HT-29 (cell line): Measurements from ENCODE around the gene STK10. TPM values are rescaled to one million over a fixed set of nuclear protein-coding genes. Genes with fewer than 3 reads are reported as not detected.

Experiments used
- DNase-seq: peaks from one replicate; pipeline ENCODE4 v3.0.0-alpha.2; 2015; ENCODE audit warnings: low spot score
- total RNA-seq: library from RNA; depleted of rRNA; stranded (reverse); fragments of >200 nt; shearing (Covaris generic); gene quantifications from 2 replicates; pipeline ENCODE4 v1.2.3, GENCODE V29; 2014

The STK10 gene
- total RNA-seq, 1 experiment from 2014 or later = 19.0 TPM

DNA sequence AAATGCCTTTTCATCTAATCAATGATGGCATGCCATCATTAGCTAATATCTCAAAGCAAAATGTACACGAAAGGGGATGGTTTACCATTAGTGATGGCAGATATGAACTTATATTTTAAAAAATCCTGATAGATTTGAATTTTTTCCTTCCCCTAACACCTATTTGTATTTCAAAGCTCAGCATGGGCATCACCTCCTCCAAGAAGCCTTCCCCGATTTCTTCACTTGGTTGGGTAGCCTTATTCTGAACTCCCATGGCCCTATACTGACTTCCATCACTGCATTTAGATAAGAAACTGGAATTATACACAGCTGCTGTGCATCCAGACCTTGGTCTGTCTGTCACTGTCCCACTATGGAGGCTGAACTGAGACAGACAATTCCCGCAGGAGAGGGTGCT, 132.0 kb downstream of the STK10 start:
- DNase-seq = no peak

DNA sequence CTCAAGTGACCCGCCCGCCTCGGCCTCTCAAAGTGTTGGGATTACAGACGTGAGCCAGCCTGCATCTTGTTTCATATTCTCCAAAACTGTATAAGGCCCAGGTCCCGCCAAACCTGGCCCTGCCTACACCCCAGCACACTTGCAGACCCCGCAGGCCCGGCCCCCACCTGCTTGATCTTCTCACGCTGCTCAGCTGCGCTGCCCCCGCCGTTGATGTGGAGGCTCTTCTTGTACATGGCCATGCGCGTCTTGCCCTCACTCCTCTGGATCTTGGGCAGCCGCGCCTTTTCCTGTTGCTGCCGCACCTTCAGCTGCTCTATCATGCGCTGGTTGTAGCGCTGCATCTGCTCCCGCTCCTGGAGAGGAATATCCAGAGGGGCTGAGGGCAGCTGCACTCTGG, 132.6 kb downstream of the STK10 start:
- no peak for DNase-seq

DNA sequence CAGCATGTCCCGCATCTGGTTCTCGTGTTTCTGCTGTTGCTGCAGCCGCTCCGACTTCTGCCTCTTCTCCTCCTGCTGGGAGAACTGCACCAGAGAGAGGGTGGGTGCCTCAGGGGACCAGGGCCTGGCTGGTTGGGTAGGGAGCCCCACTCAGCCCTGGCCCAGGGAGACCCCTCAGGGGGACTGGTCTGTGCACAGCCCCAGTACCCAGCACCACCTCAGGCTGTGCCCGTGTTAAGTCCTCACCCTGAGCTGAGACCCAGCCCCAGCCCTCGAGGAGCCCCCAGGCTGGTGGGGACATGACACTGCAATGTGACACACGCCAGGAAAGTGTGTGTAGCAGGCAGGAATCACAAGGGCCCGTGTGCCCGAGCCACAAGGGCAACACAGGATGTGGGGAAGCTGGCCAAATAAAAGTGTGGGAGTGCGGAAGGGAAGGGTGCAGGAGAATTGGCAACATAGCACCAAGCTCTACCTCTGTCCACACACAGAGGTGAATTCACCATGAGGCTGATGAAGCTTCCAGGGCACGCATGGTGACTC, 133.3 kb downstream of the STK10 start:
- no peak for DNase-seq

DNA sequence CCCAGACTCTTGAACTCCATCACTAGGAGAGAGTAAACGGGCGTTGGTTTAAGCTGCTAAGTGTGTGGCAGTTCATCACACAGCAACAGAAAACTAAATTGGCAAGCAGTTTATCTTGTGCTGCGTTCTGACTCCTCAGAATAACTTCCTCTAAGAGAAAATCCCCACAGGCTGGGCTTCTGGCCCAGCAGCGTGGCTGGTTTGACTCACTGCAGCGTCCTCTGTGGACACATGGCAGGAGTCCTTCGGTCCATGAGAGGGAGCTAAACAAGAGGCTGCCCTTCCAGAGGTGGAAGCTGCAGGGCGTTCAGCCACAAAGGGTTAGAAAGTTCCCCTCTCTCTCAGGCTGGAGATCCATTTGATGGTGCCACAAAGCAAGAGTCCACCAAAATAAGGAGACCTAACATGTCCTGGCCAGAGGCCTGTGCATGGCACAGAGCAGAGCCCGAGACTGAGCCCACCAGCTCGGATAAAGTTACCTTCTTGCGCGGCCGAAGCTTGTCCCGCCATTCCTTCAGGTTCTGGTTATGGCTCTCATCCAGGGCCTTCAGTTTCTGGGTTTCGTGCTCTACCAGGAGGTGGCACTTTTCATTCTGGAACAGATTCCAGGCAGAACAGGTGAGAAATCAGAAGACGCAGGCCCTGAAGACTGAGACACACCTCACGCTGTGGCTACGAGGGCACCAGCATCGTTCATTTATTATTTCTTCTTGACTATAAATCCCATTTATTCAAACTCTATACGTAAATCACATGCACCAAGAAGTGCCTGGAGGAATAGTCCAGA, 135.4 kb downstream of the STK10 start:
- no peak for DNase-seq

DNA sequence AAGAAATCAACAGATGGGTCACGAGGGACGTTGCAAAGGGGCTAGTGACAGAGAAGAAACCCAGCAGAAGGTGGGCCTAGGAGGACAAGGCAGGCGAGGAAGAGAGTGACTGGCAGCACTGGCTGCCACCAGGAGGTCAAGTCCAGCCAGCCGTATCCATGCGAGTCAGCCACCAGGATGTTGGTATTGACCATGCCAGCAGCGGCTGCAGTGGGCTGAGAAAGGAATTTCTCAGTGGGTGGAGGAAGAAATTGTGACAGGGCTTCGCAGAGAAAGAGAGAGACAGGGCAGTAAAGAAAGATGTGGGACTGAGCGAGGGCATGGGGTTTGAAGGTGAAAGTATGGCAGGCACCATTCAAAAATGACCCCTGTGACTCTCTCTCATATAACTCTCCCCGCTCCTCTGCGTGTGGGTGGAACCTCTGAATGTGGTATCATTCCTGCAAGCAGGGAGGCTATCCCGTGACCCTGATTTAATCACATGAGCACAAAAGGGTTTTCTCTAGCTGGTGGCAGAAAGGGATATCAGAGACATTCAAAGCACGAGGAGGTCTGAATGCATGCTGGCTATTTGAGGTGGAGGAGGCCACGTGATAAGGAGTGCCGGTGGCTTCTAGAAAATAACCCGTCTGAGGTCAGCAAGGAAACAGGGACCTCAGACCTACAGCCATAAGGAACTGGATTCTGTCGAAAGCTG, 136.2 kb downstream of the STK10 start:
- no peak for DNase-seq

DNA sequence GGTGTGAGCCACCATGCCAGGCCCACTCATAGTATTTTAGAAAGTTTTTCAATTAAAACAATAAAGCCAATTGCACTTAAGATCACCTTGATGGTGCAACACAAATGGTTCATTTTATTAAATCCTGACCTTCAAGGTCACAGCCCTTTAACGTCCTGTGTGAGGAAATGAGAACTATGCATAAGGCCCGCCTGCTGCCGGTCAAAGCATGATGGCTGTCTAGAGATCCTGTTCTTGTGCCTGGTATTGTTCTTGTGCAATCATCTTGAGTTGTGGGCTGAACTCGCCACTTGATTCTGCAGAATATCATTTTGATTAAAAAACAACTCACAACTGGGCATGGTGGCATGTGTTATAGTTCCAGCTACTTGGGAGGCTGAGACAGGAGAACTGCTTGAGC, 137.9 kb downstream of the STK10 start:
- DNase-seq = no peak

DNA sequence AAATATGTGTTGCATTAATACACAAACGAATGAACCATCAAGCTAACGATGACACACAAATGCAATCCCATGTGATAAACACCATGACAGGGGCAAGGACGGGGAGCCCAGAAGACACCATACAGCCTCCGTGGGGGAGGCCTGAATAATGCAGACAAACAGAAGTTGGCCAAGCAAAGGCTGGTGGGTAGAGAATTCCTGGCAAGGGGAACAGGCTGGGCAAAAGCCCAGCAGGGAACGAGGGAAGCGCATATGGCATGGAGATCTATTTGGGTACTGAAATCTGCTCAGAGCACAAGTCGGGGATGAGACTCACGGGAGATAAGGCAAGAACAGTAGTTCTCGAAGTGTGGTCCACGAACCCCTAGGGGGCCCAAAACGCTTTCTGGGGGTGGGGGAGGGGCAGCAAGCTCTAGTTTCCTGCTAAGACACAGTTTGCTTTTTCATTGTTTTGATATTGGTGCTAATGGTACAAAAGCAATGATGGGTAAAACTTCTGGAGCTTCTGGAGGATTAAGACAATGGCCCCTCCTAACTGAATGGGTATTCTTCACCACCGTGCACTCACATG, 138.7 kb downstream of the STK10 start:
- no peak for DNase-seq

DNA sequence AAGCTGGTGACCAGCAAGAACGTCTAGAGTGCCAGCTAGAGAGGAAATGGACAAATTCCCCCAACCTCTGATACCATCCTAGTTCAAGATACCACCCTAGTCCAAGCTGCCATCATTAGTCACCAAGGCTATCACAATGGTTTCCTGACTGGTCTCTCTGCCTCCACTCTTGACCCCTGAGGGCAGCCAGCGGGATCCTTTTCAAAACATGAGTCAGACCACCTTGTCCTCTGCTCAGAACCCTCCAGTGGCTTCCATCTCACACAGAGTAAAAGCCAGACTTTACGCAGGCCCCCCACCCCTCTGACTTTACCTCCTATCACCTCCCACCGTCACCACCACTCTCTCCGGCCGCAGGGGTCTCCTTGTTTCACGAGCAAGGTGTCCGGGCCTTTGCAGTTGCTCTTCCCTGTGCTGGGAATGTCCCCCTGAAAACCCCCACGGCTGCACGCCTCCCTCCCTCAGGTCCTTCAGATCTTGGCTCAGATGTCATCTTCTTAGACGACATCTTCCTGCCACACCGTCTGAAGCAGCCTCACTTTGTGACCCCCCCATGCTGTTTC, 139.4 kb downstream of the STK10 start:
- no peak for DNase-seq

DNA sequence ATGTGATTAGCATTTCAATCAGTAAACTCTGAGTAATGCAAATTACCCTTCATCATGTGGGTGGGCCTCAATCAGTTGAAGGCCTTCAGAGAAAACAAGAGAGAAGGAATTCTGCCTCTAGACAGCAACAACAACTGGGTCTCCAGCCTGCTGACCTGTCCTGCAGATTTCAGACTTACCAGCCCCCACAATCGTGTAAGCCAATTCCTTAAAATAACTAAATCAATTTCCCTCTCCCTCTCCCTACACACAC, 139.9 kb downstream of the STK10 start:
- DNase-seq = no peak

DNA sequence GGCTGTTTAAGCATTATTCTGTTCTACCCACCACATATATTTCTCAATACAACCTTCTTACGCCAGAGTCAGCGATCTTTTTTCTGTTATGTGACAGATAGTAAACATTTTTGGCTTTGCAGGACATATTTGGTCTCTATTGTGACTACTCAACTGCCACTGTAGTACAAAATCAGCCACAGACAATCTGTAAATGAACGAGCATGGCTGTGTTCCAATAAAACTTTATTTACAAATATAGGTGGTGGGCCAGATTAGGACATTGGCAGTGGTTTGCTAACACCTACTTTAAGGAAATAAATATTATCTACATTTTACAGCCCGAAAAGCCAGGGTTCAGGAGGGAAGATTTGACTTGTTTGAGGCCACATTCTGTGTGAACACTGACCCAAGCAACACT, 141.4 kb downstream of the STK10 start:
- no peak for DNase-seq

DNA sequence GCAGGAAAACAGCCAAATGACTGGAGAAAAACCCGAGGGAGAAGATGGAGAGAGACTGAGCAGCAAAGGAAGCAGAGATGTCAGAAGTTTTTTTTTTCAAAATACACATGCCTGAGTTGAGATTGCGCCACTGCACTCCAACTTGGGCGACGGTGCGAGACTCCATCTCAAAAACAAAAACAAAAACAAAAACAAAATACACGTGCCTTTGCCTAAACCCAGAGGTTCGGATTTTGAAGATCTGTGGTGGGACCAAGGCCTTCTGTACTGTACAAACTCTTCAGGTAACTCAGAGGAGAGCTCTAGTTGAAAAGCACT, 142.8 kb downstream of the STK10 start:
- no peak for DNase-seq

DNA sequence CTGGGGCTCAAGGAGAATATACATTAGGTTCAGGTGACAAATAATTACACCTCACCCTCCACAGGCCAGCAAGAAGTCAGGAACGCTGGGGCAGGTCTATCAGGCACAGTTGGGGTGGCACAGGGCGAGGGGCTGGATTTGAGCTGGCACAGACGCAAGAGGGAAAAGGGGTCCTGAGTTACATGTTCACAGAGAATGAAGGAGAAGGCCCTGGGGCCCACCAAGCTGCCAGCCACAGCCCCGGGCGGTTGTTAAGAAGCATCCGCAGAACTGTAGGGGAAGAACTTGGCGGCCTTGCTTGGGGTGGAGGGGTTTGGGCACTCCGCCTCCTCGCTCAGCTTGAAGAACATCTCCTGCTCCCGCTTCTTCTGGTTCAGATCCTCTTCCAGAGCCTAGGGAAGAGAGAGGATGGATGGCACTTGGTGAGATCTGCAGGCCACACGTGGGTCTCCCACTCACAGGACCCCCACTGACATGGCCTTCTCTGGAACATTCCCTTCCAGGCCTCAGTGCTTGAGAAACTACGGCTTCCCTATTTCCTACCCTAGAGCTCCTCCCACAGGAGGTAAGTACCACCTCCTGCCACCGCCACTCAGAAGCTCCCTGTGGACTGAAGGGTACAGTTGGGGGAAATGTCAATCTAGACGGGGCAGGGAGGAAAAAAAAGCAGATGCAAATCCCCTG, 143.3 kb downstream of the STK10 start:
- no peak for DNase-seq

DNA sequence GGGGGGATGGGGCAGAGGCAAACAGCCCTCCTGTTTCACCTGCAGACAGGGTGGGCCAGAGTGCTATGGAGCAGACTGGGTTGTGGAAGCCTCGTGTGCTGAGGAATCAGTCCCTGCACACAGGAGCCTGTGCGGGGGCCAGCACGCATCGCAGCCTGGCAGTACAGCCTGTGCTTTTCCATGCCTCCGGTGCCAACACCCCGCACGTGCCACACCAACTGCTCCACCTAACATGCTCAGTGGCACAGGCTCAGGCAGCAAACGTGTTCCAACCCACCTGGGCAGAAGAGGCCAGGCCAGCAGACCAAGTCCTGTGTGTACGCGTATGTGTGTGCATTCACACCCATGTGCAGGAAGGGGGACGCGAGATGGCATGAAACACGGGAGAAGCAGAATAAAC, 144.2 kb downstream of the STK10 start:
- no peak for DNase-seq

DNA sequence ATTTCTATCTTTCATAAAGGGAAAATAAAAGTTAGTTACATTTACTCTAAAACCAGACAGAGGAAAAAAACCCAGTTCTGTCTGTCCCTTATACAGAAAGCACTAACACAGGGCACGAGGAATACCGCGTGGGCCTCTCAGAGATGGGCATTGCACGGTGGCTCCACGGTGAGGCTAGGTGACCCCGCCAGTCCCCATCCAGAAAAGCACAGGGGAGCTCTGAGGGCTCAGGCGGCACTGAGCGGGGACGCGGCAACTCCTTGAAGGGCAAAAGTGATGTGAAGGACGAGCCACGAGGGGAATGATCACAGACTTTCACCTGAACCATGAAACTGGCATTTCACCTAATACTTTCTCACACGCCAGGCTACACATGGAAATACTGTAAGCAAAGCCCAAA, 145.8 kb downstream of the STK10 start:
- DNase-seq = no peak

DNA sequence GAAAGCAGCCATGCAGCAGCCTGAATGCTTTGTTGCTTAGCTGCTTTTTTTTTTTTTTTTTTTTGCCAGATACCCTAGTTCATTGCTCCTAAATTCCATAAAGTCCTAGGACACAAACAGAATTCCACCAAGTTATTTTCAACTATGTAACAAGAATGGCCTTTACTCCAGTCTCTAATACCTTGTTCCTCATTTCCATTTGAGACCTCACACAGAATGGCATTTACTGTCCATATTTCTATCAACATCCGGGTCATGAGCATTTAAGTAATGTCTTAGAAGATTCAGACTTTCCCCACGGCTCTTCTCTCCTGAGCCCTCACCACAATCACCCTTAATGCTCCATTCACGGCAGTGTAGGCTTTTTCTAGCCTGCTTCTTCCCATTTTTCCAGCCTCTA, 149.9 kb downstream of the STK10 start:
- no peak for DNase-seq

DNA sequence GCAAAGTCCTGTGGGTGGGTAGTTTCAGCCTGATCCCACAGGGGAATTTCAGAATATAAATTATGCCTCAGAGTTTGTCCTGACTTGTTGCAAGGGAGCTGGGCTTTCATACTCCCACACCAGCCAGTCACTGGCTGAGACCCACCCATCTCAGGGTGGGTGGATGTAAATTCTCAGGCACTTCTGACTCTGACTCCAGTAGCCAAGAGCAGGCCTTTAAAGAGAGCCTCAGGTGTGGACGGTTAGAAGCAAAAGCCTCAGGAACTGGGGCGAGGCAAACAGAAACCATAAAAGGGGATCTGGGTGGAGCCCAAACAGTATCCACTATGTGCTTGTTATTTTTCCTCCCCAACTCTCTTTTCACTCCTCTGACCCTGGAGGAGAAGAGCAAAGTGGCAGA, 153.0 kb downstream of the STK10 start:
- no peak for DNase-seq

DNA sequence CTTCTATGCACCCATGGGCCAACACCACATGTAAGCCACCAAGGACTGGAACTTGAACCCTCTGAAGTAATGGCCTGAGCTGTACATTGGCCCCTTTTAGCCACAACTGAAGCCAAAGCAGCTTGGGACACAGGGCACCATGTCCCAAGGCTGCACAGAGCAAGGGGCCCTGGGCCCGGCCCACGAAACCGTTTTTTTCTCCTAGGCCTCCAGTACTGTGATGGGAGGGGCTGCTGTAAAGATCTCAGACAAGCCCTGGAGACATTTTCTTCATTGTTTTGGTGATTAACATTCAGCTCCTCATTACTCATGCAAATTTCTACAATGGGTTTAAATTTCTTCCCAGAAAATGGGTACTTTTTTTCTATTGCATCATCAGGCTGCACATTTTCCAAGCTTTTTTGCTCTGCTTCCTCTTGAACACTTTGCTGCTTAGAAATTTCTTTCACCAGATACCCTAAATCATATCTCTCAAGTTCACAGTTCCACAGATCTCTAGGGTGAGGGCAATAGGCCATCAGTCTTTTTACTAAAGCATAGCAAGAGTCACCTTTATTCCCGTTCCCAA, 156.0 kb downstream of the STK10 start:
- DNase-seq = no peak

DNA sequence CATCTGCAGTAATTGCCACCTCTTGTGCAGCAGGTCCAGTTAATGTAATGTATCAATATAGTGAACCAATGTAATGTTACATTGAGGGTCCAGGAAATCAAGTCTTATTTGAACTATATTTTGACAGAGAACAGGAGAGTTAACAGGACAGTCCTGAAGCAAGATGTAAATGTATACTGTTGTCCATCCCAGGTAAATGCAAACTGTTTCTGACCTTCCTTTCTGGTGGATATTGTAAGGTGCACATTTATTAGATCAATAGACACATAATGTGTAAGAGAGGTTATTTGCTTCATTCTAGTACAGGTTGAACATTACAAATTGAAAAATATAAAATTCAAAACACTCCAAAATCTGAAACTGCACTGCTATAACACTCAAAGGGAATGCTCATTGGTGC, 158.1 kb downstream of the STK10 start:
- no peak for DNase-seq

DNA sequence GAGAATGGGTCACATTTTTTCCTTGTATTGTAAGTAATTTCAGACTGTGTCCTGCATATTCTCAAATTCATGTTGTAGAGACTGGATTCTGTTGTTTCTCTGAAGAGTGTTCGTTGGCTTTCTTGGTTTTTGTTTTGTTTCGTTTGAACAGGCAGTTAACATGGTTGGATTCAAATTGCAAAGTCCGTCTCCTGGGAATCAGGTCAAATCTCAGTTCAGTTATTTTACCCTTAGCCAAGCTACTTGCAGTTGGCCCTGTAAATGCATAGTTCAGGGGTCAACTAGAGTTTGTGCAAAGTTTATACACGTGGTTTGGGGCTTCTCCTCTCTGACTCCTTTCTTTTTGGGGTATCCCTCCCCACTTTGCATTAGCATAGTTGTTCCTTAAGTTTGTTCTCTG, 159.9 kb downstream of the STK10 start:
- DNase-seq = no peak

DNA sequence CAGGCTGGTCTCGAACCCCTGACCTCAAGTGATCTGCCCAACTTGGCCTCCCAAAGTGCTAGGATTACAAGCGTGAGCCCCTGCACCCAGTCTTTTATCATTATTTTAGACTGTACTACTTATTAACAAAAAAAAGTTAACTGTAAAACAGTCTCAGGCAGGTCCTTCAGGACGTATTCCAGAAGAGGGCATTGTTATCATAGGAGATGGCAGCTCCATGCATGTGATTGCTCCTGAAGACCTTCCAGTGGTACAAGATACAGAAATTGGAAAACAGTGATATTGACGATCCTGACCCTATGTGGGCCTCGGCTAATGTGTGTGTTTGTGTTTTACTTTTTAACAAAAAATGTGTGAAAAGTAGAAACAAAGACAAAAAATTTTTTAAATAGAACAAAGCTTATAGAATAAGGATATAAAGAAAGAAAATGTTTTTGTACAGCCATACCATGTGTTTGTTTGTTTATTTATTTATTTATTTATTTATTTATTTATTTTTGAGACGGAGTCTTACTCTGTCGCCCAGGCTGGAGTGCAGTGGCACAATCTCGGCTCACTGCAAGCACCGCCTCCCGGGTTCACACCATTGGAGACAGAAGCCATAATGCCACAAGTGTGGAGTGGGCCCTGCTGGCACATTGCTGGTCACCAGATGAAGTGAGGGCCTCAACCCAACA, 167.8 kb downstream of the STK10 start:
- peak; percentile 27 for DNase-seq

DNA sequence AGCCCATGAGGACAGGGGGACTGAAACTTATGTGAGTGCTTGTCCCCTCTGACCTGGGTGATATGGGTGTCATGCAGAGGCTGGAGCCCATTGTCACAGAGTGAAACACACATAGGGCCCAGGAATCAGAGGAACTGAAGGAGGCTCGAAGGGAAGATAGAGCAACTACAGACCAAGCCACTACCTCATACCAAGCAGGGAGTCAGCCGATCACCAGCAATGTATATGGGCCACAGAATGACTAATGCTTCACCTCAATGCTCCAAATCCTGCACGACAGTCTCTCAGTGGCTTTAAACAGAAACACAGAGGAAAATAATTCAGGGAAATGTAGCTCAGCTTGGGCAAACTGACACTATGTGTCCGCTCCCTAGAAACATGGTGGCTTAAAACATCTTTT, 172.7 kb downstream of the STK10 start:
- no peak for DNase-seq
